Measurements from ENCODE around the gene LAPTM5. TPM values are rescaled to one million over a fixed set of nuclear protein-coding genes. Genes with fewer than 3 reads are reported as not detected.

Gene LAPTM5
- total RNA-seq, 1 donor from 2014 or later, result 0.77 TPM

DNA sequence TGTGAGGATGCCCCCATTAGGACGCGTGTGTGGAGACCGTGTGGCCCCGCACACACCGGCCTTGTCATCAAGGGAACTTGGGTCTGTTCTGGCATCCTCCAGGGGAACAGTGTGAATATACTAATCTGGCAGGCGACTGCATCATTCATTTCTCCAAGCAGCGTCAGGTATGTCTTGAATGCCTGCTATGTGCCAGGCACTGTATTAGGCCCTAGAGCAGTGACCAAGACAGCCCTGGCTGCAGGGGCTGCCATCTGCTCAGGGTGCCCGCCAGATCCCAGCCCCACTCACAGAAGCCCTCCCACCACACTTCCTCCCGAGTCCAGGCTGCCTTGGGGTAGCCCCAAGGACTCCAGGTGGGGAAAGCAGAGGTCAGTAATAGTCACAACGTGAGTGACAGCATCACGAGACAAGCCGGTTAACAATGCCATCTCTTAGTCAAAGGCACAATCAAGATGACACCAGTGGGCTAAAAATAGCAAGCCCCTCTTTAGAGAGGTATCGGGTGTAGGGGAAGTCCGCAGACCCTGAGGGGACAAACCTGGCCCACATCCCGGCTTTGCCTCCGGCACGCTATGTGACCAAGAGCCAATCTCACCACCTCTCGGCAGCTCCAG lies 7.5 kb upstream of the LAPTM5 start:
- Histone ChIP-seq H3K36me3 (ENCODE audit: insufficient read depth, low read length) (no peaks in the 10 kb centered on the region), H3K4me1 (ENCODE audit: insufficient read depth, low read length) (peaks cover 7% of the 10 kb centered on the region), H3K27me3 (ENCODE audit: insufficient read depth, low read length) (no peaks in the 10 kb centered on the region), H3K79me2 (ENCODE audit: insufficient read depth, low read length) (no peaks in the 10 kb centered on the region), H3K4me2 (ENCODE audit: low read length) (no peak overlapping the region), H3K9me3 (ENCODE audit: insufficient read depth, low read depth, low read length) (no peaks in the 10 kb centered on the region), H3K27ac (ENCODE audit: low read depth, low read length) (no peak overlapping the region), H4K20me1 (ENCODE audit: insufficient read depth, low read length) (no peaks in the 10 kb centered on the region), H3K4me3 (ENCODE audit: insufficient read depth, low read depth, low read length) (no peak overlapping the region), H2AFZ (ENCODE audit: low read depth, low read length) (no peak overlapping the region), H3K9ac (ENCODE audit: low read length) (no peak overlapping the region)
- H3K27me3 Mint-ChIP-seq (ENCODE audit: low read depth, unreplicated experiment), result peaks cover 11% of the 10 kb centered on the region
- FAIRE-seq (no peak), DNase-seq (ENCODE audit: low read depth) (no peak)
- peaks cover 26% of the 10 kb centered on the region for H3K4me1 Mint-ChIP-seq (ENCODE audit: low read depth, unreplicated experiment)
- H3K9me3 Mint-ChIP-seq (ENCODE audit: unreplicated experiment), result no peaks in the 10 kb centered on the region
- no peak overlapping the region for H3K27ac Mint-ChIP-seq (ENCODE audit: unreplicated experiment)
- no peak overlapping the region for H3K4me3 Mint-ChIP-seq (ENCODE audit: unreplicated experiment)
- no peak for TF ChIP-seq EZH2 (IDR thresholded peaks at IDR 0.05; ENCODE audit: insufficient read depth, low read length)
- TF ChIP-seq, protein P1, sequence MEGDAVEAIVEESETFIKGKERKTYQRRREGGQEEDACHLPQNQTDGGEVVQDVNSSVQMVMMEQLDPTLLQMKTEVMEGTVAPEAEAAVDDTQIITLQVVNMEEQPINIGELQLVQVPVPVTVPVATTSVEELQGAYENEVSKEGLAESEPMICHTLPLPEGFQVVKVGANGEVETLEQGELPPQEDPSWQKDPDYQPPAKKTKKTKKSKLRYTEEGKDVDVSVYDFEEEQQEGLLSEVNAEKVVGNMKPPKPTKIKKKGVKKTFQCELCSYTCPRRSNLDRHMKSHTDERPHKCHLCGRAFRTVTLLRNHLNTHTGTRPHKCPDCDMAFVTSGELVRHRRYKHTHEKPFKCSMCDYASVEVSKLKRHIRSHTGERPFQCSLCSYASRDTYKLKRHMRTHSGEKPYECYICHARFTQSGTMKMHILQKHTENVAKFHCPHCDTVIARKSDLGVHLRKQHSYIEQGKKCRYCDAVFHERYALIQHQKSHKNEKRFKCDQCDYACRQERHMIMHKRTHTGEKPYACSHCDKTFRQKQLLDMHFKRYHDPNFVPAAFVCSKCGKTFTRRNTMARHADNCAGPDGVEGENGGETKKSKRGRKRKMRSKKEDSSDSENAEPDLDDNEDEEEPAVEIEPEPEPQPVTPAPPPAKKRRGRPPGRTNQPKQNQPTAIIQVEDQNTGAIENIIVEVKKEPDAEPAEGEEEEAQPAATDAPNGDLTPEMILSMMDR (IDR thresholded peaks at IDR 0.05; ENCODE audit: insufficient read depth, low read depth, low read length), result no peak
- H3K36me3 Mint-ChIP-seq (ENCODE audit: low read depth, unreplicated experiment), result peaks cover 1% of the 10 kb centered on the region

DNA sequence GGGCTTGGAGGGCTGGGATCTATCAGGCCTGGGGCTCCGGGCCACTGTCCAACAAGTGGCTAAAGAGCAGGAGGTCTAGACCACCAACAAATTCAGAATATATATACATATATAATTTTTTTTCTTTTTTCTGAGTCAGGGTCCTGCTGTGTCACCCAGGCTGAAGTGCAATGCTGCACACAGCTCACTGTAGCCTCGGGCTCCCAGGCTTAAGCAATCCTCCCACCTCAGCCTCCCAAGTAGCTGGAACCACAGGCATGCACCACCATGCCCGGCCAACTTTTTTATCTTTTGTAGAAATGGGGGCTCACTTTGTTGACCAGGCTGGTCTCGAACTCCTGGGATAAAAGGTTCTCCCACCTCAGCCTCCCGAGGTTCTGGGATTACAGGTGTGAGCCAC lies 6.8 kb upstream of the LAPTM5 start:
- H3K9me3 ChIP-seq (ENCODE audit: insufficient read depth, low read depth, low read length), result no peaks in the 10 kb centered on the region
- no peak overlapping the region for H3K4me2 ChIP-seq (ENCODE audit: low read length)
- no peaks in the 10 kb centered on the region for H3K36me3 ChIP-seq (ENCODE audit: insufficient read depth, low read length)
- H3K9ac ChIP-seq (ENCODE audit: low read length), result no peak overlapping the region
- H3K4me3 ChIP-seq (ENCODE audit: insufficient read depth, low read depth, low read length), result no peak overlapping the region
- no peak for FAIRE-seq
- peaks cover 2% of the 10 kb centered on the region for H3K36me3 Mint-ChIP-seq (ENCODE audit: low read depth, unreplicated experiment)
- no peak for DNase-seq (ENCODE audit: low read depth)
- peaks cover 3% of the 10 kb centered on the region for H3K9me3 Mint-ChIP-seq (ENCODE audit: unreplicated experiment)
- no peak overlapping the region for H2AFZ ChIP-seq (ENCODE audit: low read depth, low read length)
- H4K20me1 ChIP-seq (ENCODE audit: insufficient read depth, low read length), result no peaks in the 10 kb centered on the region
- no peak overlapping the region for H3K27ac ChIP-seq (ENCODE audit: low read depth, low read length)
- H3K79me2 ChIP-seq (ENCODE audit: insufficient read depth, low read length), result no peaks in the 10 kb centered on the region
- H3K4me1 ChIP-seq (ENCODE audit: insufficient read depth, low read length), result peaks cover 7% of the 10 kb centered on the region
- TF ChIP-seq, protein P1 (IDR thresholded peaks at IDR 0.05; ENCODE audit: insufficient read depth, low read depth, low read length), result no peak
- no peak for TF ChIP-seq EZH2 (IDR thresholded peaks at IDR 0.05; ENCODE audit: insufficient read depth, low read length)
- H3K4me1 Mint-ChIP-seq (ENCODE audit: low read depth, unreplicated experiment), result peaks cover 26% of the 10 kb centered on the region
- no peak overlapping the region for H3K27ac Mint-ChIP-seq (ENCODE audit: unreplicated experiment)
- H3K27me3 ChIP-seq (ENCODE audit: insufficient read depth, low read length), result no peaks in the 10 kb centered on the region
- H3K4me3 Mint-ChIP-seq (ENCODE audit: unreplicated experiment), result no peak overlapping the region
- H3K27me3 Mint-ChIP-seq (ENCODE audit: low read depth, unreplicated experiment), result peaks cover 10% of the 10 kb centered on the region

DNA sequence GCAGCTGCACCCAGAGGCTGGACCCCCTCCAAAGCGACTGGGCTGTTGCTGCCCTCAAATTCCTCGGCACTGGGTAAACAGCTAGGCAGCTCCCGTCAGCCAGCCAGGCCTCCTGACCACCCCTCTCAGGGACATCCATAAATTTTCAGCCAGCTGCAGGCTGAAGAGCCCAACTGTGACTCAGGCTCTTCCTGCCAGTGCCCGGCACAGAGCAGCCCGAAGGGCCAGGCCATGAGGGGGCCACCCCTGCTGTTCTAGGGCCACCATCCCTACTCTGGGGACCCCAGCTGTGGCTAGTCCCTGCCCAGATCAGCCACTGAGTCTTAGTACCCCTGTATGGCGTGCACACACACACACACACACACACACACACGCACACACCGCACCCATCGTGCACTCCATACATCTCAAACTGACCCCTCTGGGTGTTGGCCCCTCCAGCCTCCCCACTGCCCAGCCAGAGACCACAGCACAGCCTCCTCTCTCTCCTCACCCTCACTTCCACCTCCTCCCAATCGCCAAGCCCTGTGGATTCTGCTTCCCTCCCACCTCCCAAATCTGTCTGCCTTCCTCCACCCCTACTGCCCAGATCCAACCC lies 6.2 kb upstream of the LAPTM5 start:
- H3K9ac ChIP-seq (ENCODE audit: low read length), result no peak overlapping the region
- no peak for TF ChIP-seq EZH2 (IDR thresholded peaks at IDR 0.05; ENCODE audit: insufficient read depth, low read length)
- TF ChIP-seq, protein P1 (IDR thresholded peaks at IDR 0.05; ENCODE audit: insufficient read depth, low read depth, low read length), result no peak
- H3K27me3 ChIP-seq (ENCODE audit: insufficient read depth, low read length), result no peaks in the 10 kb centered on the region
- no peak overlapping the region for H3K27ac Mint-ChIP-seq (ENCODE audit: unreplicated experiment)
- H2AFZ ChIP-seq (ENCODE audit: low read depth, low read length), result no peak overlapping the region
- no peak overlapping the region for H3K4me3 Mint-ChIP-seq (ENCODE audit: unreplicated experiment)
- no peak overlapping the region for H3K27ac ChIP-seq (ENCODE audit: low read depth, low read length)
- no peak overlapping the region for H3K4me2 ChIP-seq (ENCODE audit: low read length)
- no peaks in the 10 kb centered on the region for H4K20me1 ChIP-seq (ENCODE audit: insufficient read depth, low read length)
- DNase-seq (ENCODE audit: low read depth) (peak; percentile 66), FAIRE-seq (no peak)
- H3K9me3 Mint-ChIP-seq (ENCODE audit: unreplicated experiment), result peaks cover 3% of the 10 kb centered on the region
- H3K79me2 ChIP-seq (ENCODE audit: insufficient read depth, low read length), result no peaks in the 10 kb centered on the region
- peaks cover 26% of the 10 kb centered on the region for H3K4me1 Mint-ChIP-seq (ENCODE audit: low read depth, unreplicated experiment)
- no peaks in the 10 kb centered on the region for H3K36me3 ChIP-seq (ENCODE audit: insufficient read depth, low read length)
- H3K9me3 ChIP-seq (ENCODE audit: insufficient read depth, low read depth, low read length), result no peaks in the 10 kb centered on the region
- peaks cover 7% of the 10 kb centered on the region for H3K27me3 Mint-ChIP-seq (ENCODE audit: low read depth, unreplicated experiment)
- H3K4me1 ChIP-seq (ENCODE audit: insufficient read depth, low read length), result peaks cover 7% of the 10 kb centered on the region
- no peak overlapping the region for H3K4me3 ChIP-seq (ENCODE audit: insufficient read depth, low read depth, low read length)
- H3K36me3 Mint-ChIP-seq (ENCODE audit: low read depth, unreplicated experiment), result peaks cover 2% of the 10 kb centered on the region
